SKM-1 (cell line): ENCODE data around the gene TMEM212.

ENCODE experiments used
- DNase-seq: peaks from one replicate; lab custom pipeline; 2025; ENCODE audit not compliant: unreplicated experiment; lab: John Stamatoyannopoulos, UW

The TMEM212 gene

GRCh38 chr3:171833789-171834460 is 9.2 kb upstream of the TMEM212 start:
- DNase-seq: peak; percentile 45

- DNase-seq: no peak
Measured at GRCh38 chr3:171834461-171834801, 8.7 kb upstream of the TMEM212 start.

GRCh38 chr3:171835116-171835515 is 8.0 kb upstream of the TMEM212 start:
- peak; percentile 28 for DNase-seq

GRCh38 chr3:171835613-171836012 is 7.5 kb upstream of the TMEM212 start:
- DNase-seq: no peak

GRCh38 chr3:171836855-171837254 is 6.3 kb upstream of the TMEM212 start:
- DNase-seq: no peak

GRCh38 chr3:171837698-171838097 is 5.5 kb upstream of the TMEM212 start:
- no peak for DNase-seq

DNA sequence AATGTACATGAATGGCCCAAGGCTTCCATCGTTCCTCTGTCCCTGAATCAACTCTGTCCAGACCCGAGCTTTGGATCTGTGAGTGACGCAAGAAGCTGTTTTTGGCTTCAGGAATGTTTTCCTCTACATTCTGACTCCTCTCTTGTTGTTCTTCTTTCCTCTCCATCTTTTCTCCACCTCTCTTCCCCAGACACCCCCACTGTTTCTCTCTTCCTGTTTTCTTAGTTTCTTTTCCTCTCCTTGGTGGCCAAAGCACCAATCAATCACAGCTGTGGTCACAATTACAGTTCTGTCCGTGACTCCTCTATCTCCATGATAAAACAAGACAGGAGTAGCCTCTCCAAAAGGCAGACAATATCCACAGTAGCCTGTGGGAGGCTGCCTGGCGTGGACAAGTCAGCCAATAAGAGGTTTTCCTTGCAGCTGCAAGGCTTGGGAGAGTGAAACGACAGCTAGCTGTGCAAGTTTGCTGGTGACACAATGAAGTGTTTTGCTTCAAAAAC is 4.9 kb upstream of the TMEM212 start:
- DNase-seq: no peak

DNA sequence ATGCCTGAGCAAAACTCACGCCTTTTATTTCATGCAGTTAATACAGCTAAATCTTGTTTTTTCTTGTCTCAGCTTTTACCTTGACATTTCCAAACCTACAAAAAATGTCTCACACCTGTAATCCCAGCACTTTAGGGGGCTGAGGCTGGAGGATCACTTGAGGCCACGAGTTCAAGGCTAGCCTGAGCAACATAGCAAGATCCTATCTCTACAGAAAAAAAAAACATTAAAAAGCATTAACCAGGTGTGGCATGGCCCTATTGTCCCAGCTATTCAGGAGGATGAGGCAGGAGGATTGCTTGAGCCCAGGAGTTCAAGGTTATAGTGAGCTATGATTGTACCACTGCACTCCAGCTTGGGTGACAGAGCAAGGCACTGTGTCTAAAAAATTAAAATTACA is 3.9 kb upstream of the TMEM212 start:
- no peak for DNase-seq

DNA sequence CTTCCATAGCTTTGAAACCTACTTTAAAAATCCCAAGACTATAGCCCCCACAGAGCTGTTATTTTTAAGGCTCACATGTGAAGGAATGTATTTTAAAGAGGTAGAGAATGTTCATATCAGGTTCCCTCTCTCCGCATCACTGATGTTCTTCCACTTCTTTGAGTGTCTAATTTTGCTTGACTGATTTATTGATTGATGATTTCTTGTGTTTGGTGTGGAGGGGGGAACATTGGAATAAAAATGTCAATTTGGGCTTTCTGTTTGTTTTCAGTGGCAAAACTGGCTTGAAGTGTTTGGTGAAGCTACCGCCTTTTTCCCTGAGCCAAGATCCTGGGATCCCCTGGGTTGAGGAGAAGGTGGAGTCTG is 2.7 kb upstream of the TMEM212 start:
- DNase-seq: no peak

GRCh38 chr3:171840811-171841619 is 2.1 kb upstream of the TMEM212 start:
- DNase-seq: no peak

DNA sequence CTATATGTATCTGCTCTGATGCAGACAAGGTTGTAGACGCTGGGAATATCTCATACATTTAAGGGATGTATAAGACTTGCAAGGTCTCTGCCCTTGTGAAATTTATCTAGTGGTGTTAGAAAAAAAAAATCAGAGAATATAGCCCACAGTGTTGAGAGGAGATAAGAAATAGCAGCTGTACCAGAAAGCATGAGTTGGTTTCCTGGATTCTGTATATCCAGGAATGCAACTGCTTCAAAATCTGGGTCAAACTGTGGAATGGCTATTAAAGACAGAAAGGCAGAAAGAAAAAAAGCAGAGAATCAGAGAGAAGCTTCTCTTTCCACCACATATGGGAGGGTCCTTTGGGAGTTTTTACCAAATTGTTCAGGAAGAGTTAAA is 1.5 kb upstream of the TMEM212 start:
- DNase-seq: no peak

- DNase-seq: no peak
Measured at GRCh38 chr3:171844873-171845272, 1.7 kb downstream of the TMEM212 start.

GRCh38 chr3:171845481-171846284 is 2.5 kb downstream of the TMEM212 start:
- DNase-seq: no peak

DNA sequence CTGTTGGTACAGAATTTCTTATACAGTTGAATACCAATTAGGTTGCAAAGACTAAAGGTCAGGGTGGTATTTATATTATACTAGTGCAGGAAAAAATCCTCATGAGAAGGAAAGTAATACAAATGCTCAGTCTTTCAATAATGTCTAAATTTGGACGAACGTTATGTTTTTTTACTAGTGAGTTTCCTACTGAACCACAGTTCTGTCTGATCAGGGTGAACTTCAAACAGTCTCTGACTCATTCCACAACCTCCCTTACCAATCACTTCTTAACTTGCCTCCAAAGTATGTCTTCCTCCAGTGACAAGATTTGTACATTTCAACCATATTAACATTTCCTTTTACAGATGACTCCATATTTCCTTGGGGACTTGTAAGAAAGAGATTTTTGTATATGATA is 3.4 kb downstream of the TMEM212 start:
- DNase-seq: no peak

DNA sequence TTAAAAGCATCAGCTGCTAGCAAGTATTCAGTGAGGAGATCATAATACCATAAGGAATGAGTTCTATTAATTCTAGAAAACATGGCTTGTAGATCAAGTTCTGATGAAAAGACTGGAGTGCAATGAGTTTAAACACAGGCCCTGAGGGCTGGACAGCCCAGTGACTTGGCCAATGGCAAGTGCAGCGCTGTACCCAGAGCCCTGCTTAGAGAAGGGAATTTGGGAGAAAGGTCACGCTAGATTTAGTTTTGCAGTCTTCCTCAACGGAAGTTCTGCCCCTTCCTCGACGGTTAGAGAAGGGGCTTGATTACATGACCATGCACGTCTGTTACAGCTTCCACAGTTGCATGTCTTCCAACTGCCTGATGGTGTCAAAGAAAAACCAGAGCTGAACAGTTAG is 4.0 kb downstream of the TMEM212 start:
- DNase-seq: no peak

DNA sequence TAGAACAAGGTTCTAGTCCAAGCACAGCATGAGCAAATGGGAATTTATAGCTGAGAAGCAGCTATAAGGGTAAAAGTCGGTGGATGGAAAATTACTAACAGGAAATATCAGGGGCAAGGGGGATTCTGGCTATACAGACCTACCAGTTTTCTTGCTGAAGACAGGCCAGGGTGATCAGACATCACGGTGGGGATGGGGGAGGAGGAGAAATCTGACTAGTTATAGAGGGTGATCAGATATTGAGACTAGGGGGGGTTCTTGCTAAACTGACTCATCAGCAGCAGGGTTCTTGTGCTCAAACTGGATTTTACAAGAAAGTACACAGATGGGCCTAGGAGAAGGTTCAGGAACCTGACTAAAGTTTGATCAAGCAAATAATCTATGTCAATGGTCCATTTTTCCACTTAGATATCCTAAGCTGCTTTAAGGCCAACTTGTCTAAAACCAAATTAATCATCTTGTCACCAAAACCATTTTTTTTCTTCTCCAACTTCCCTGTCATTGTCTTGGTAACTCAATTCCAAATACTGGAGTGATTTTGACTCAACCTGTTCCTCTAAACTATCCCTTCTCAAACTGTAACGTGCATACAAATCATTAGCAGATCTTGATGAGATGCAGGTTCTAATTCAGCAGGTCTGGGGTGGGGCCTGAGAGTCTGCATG is 4.6 kb downstream of the TMEM212 start:
- no peak for DNase-seq

- no peak for DNase-seq
Measured at GRCh38 chr3:171849617-171850319, 6.6 kb downstream of the TMEM212 start.

- DNase-seq: no peak
Measured at GRCh38 chr3:171850320-171850959, 7.3 kb downstream of the TMEM212 start.

DNA sequence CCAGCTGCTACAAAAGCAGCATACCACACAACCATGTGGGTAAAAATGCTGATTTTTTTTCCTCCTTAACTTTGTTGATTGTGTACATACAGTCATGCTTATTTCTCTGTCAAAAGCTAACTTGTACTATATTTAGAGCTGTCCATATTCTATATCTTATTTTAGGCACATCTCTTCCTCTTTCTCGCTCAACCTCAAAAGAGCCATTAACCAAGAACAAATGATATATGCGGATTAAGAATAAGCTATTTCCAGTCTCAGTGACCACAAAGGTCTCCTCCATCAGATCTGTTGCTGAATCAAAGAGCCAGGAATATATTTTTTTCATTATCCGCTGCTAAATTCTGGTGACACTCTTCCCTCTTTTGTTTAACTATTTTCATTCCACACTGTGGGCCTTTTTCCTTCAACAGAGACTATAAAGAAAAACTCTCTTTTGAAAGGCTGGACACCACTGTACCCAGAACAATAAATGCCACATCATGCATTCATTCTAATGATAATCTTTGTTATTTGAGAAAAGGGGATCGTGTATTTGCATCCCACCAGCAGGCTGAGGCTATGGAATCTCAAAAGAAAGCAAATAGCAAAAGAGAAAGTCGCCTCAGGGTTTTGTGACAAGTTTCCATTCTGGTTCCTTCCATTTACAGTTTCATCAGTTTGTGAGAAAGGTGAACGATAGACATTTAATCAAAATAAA is 8.0 kb downstream of the TMEM212 start:
- peak; percentile 26 for DNase-seq

DNA sequence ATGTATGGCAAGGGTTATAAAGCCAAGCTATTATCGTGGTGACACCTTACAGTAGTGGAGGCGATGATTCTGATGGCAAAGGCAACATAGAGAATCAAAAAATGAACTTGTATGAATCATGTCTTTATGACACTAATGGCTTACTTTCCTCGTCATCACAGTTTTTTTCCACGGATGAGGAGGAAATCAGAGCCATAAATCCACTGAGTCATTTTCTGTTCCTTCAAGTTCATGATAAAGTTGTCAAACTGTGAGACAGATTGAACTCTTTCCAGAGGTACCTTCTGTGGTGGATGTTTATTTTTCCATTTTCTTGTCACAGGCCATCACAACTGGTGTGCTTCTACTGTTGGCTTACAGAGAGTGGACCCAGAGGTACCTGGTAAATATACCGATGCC is 8.5 kb downstream of the TMEM212 start:
- DNase-seq: no peak
